ENCODE results near the gene CNPY1. TPM values are rescaled to one million over a fixed set of nuclear protein-coding genes. Genes with fewer than 3 reads are reported as not detected.

CNPY1 gene
- total RNA-seq, 1 experiment from 2014 or later: not detected

GRCh38 chr7:155513543-155514285, 32.6 kb downstream of the CNPY1 start:
- no peak for DNase-seq (ENCODE audit: low read depth)

- no peak for DNase-seq (ENCODE audit: low read depth)
These were observed 34.0 kb downstream of the CNPY1 start for GRCh38 chr7:155512246-155512887.

GRCh38 chr7:155511702-155511996, 34.7 kb downstream of the CNPY1 start:
- DNase-seq (ENCODE audit: low read depth): no peak

GRCh38 chr7:155510975-155511701, 35.2 kb downstream of the CNPY1 start:
- no peak for DNase-seq (ENCODE audit: low read depth)

- no peak for DNase-seq (ENCODE audit: low read depth)
These were observed 36.4 kb downstream of the CNPY1 start for GRCh38 chr7:155509725-155510551.

- DNase-seq (ENCODE audit: low read depth): no peak
These were observed 37.0 kb downstream of the CNPY1 start for GRCh38 chr7:155509359-155509724.

GRCh38 chr7:155508376-155509358, 37.7 kb downstream of the CNPY1 start:
- DNase-seq (ENCODE audit: low read depth): no peak

- DNase-seq (ENCODE audit: low read depth): no peak
These were observed 38.8 kb downstream of the CNPY1 start for GRCh38 chr7:155507576-155507975.

- DNase-seq (ENCODE audit: low read depth): no peak
These were observed 39.5 kb downstream of the CNPY1 start for GRCh38 chr7:155506854-155507337.

- DNase-seq (ENCODE audit: low read depth): no peak
These were observed 41.0 kb downstream of the CNPY1 start for GRCh38 chr7:155505422-155505793.

- no peak for DNase-seq (ENCODE audit: low read depth)
These were observed 49.0 kb downstream of the CNPY1 start for GRCh38 chr7:155497149-155497901.

GRCh38 chr7:155496267-155497005, 49.9 kb downstream of the CNPY1 start:
- DNase-seq (ENCODE audit: low read depth): no peak

- DNase-seq (ENCODE audit: low read depth): no peak
These were observed 50.7 kb downstream of the CNPY1 start for GRCh38 chr7:155495440-155496248.

GRCh38 chr7:155494551-155494950, 51.8 kb downstream of the CNPY1 start:
- DNase-seq (ENCODE audit: low read depth): no peak

GRCh38 chr7:155493744-155494538, 52.4 kb downstream of the CNPY1 start:
- DNase-seq (ENCODE audit: low read depth): no peak

GRCh38 chr7:155491812-155492211, 54.5 kb downstream of the CNPY1 start:
- DNase-seq (ENCODE audit: low read depth): no peak
